Breast epithelium (tissue), 4 donors: Measurements from ENCODE around the gene MAF. TPM values are rescaled to one million over a fixed set of nuclear protein-coding genes. Genes with fewer than 3 reads are reported as not detected.

Experiments used
- DNase-seq, 2 donors: peaks; one replicate each; pipeline ENCODE4 v3.0.0-alpha.2; 2019; ENCODE audit warnings: low spot score in 2 of 2
- H3K27ac ChIP-seq, 2 donors: fragments of 200-600 bp; sonication (generic) in 1 of 2; one replicate each; pipeline ENCODE4 v1.5.1; 2016 to 2019; ENCODE audit warnings: mild to moderate bottlenecking in 1 of 2
- H3K27me3 ChIP-seq, 2 donors: fragments of 200-600 bp; sonication (generic) in 1 of 2; one replicate each; pipeline versions ENCODE4 v1.5.1 to v1.6.0; 2017 to 2019; ENCODE audit warnings: control low read depth in 1 of 2, mild to moderate bottlenecking in 1 of 2
- H3K36me3 ChIP-seq: fragments of 200-600 bp; one replicate; pipeline ENCODE4 v1.5.1; 2019
- H3K4me1 ChIP-seq, 2 donors: fragments of 200-600 bp; sonication (generic); one replicate each; pipeline ENCODE4 v1.5.1; 2016 to 2019; ENCODE audit warnings: control low read depth in 1 of 2
- H3K4me3 ChIP-seq, 3 donors: fragments of 200-600 bp; sonication (generic); 1 replicate in 2 of 3; 2 replicates in 1 of 3; pipeline ENCODE4 v1.5.1; 2016 to 2019; ENCODE audit warnings: mild to moderate bottlenecking in 3 of 3, moderate library complexity in 2 of 3
- H3K9me3 ChIP-seq, 2 donors: fragments of 200-600 bp; sonication (generic) in 1 of 2; one replicate each; pipeline ENCODE4 v1.5.1; 2016 to 2019; ENCODE audit warnings: control low read depth in 1 of 2
- POLR2A ChIP-seq: fragments of 450-650 bp; IDR thresholded peaks from one replicate; pipeline ENCODE4 v1.6.1; 2016; ENCODE audit warnings: antibody characterized with exemption, mild to moderate bottlenecking, moderate library complexity
- POLR2AphosphoS5 ChIP-seq, 3 donors: sonication (generic); formaldehyde crosslinking; IDR thresholded peaks; one replicate each; pipeline ENCODE4 v1.6.1; 2017; ENCODE audit warnings: antibody characterized with exemption in 3 of 3
- intact Hi-C: fragments of 100-400 bp; cut with DNase I; formaldehyde crosslinking; loops from one replicate; pipeline ENCODE4 v1.15.1; 2023; ENCODE audit warnings: low total_unique reads
- total RNA-seq, 3 donors: library from RNA; depleted of rRNA; stranded (reverse); fragments of >200 nt; gene quantifications; one replicate each; pipeline ENCODE4 v1.1.0, GENCODE V29; 2016
- TF ChIP-seq, protein P1 (sequence below), 3 donors: fragments of 450-650 bp; IDR thresholded peaks; one replicate each; pipeline ENCODE4 v1.5.1; 2016 to 2017; ENCODE audit warnings: antibody characterized with exemption in 3 of 3, mild to moderate bottlenecking in 3 of 3, moderate library complexity in 3 of 3

MAF gene
- total RNA-seq, 3 donors from 2014 or later = 21.8 to 66.6 (median 37.0) TPM

GRCh38 chr16:79598348-79599181 lies 2.0 kb downstream of the MAF start:
- intact Hi-C loops = no loop called here
- Histone ChIP-seq H3K27ac (peak overlapping the region; percentile 79 to 98), H3K4me1 (no peaks in the 10 kb centered on the region), H3K9me3 (no peaks in the 10 kb centered on the region), H3K36me3 (no peaks in the 10 kb centered on the region), H3K4me3 (peak overlapping the region; percentile 68 to 89 (median 79)), H3K27me3 (no peaks in the 10 kb centered on the region)
- peak; percentile 58 to 68 for DNase-seq
- peak; percentile 24 to 42 (median 34) for TF ChIP-seq POLR2AphosphoS5 (IDR thresholded peaks at IDR 0.05)
- TF ChIP-seq, protein P1, sequence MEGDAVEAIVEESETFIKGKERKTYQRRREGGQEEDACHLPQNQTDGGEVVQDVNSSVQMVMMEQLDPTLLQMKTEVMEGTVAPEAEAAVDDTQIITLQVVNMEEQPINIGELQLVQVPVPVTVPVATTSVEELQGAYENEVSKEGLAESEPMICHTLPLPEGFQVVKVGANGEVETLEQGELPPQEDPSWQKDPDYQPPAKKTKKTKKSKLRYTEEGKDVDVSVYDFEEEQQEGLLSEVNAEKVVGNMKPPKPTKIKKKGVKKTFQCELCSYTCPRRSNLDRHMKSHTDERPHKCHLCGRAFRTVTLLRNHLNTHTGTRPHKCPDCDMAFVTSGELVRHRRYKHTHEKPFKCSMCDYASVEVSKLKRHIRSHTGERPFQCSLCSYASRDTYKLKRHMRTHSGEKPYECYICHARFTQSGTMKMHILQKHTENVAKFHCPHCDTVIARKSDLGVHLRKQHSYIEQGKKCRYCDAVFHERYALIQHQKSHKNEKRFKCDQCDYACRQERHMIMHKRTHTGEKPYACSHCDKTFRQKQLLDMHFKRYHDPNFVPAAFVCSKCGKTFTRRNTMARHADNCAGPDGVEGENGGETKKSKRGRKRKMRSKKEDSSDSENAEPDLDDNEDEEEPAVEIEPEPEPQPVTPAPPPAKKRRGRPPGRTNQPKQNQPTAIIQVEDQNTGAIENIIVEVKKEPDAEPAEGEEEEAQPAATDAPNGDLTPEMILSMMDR (IDR thresholded peaks at IDR 0.05) = no peak

DNA sequence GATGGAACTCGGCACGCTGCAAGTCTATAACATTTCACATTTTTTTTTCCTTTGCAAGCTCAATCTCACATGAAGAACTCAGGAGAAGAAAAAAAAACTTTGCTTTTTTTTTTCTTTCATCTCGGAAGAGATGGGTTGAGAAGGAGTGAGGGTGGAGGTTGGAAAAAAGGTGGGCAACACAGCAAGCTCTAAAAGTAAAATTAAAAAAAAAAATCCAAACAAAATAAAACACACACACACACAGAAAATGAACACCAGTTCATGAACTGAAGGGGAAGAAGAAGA lies 2.5 kb downstream of the MAF start:
- Histone ChIP-seq H3K36me3 (no peaks in the 10 kb centered on the region), H3K9me3 (no peaks in the 10 kb centered on the region), H3K27me3 (no peaks in the 10 kb centered on the region), H3K27ac (peak overlapping the region in 1 of 2 donors; percentile 79), H3K4me1 (no peaks in the 10 kb centered on the region), H3K4me3 (peak overlapping the region; percentile 68 to 89 (median 79))
- DNase-seq = no peak
- no peak for TF ChIP-seq POLR2AphosphoS5 (IDR thresholded peaks at IDR 0.05)
- TF ChIP-seq, protein P1 (IDR thresholded peaks at IDR 0.05) = no peak
- TF ChIP-seq POLR2A = no peak
- intact Hi-C loops = no loop called here

- TF ChIP-seq, protein P1 (IDR thresholded peaks at IDR 0.05) = no peak
- TF ChIP-seq POLR2AphosphoS5 (IDR thresholded peaks at IDR 0.05) (no peak), POLR2A (no peak)
- DNase-seq = no peak
- H3K4me3 ChIP-seq = peak overlapping the region; percentile 68 to 89 (median 79)
- H3K9me3 ChIP-seq = no peaks in the 10 kb centered on the region
- no peaks in the 10 kb centered on the region for H3K27me3 ChIP-seq
- no peaks in the 10 kb centered on the region for H3K36me3 ChIP-seq
- H3K4me1 ChIP-seq = no peaks in the 10 kb centered on the region
- H3K27ac ChIP-seq = peak overlapping the region in 1 of 2 donors; percentile 79
- intact Hi-C loops = no loop called here
Observed at GRCh38 chr16:79597277-79598062, 3.1 kb downstream of the MAF start.

- Histone ChIP-seq H3K4me1 (peaks cover 0 to 2% of the 10 kb centered on the region in 2 donors), H3K4me3 (peak overlapping the region; percentile 68 to 89 (median 79)), H3K36me3 (no peaks in the 10 kb centered on the region), H3K27me3 (no peaks in the 10 kb centered on the region), H3K9me3 (no peaks in the 10 kb centered on the region), H3K27ac (peak overlapping the region; percentile 18 to 91)
- intact Hi-C loops = no loop called here
- DNase-seq = no peak
- TF ChIP-seq, protein P1 (IDR thresholded peaks at IDR 0.05) = no peak
- TF ChIP-seq POLR2A (no peak), POLR2AphosphoS5 (IDR thresholded peaks at IDR 0.05) (no peak)
Observed at GRCh38 chr16:79595931-79596450, 4.5 kb downstream of the MAF start.
